GM21737 (cell line): ENCODE results near the gene HRH3.
A peak's percentile ranks its signal among the peaks of the same experiment; 100 is the strongest.

ENCODE experiments used
- ATAC-seq: cut with Tn5 transposase; IDR thresholded peaks from one replicate; pipeline ENCODE4 v1.9.1; 2021; ENCODE audit warnings: mild to moderate bottlenecking, moderate library complexity; ENCODE audit not compliant: unreplicated experiment

The HRH3 gene

GRCh38 chr20:62244644-62245108 lies 24.6 kb upstream of the HRH3 start:
- no peak for ATAC-seq

DNA sequence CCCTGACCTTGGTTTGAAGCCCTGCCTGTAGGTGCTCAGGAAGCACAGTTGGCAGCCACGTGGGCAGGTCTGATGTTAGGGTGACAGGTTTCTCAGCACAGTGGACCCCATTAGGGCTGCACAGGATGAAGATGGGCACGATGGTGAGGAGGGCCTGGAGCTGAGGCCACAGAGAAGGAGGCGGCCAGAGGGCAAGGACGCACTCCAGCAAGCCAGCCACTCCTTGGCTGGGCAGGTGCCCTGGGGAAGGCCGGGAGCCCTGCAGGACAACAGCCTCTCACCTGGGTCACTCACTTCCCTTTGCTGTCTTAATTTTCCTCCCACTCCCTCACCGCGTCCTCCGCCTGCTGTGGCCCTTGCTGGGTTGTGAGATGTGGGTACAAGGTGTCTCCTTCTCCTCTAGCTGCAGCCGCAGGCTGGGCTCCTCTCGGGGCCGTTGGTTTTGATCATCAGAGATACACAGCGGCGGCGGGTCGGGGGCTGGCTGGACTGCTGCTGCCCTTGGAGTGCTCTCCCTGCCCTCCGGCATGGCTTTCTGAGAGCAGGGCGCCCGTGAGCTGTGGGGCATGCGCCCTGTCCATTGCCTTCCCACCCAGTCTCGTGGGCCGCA lies 23.9 kb upstream of the HRH3 start:
- ATAC-seq = no peak

GRCh38 chr20:62243106-62243505 lies 23.0 kb upstream of the HRH3 start:
- no peak for ATAC-seq

DNA sequence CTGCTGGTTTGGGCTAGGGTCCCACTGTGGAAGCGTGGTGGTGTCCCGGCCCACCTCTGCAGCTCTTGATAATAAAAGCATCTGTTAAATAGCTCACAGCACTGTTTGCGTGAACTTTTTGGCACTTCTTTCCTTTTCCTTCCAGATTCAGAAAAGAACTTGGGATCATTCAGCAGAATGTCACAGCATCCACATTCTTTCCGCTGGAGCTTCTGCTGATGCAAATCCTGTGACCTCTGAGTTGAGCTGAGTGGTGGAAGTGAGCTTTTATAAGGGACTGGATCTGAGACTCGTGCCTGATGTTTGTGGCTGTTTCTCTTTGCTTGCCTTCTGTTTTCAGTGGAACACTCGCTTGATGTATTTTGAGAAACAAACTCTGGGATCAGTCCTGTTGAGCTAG lies 22.1 kb upstream of the HRH3 start:
- no peak for ATAC-seq

- no peak for ATAC-seq
Measured at GRCh38 chr20:62241506-62241905, 21.4 kb upstream of the HRH3 start.

GRCh38 chr20:62240020-62240685 lies 20.1 kb upstream of the HRH3 start:
- ATAC-seq = no peak

DNA sequence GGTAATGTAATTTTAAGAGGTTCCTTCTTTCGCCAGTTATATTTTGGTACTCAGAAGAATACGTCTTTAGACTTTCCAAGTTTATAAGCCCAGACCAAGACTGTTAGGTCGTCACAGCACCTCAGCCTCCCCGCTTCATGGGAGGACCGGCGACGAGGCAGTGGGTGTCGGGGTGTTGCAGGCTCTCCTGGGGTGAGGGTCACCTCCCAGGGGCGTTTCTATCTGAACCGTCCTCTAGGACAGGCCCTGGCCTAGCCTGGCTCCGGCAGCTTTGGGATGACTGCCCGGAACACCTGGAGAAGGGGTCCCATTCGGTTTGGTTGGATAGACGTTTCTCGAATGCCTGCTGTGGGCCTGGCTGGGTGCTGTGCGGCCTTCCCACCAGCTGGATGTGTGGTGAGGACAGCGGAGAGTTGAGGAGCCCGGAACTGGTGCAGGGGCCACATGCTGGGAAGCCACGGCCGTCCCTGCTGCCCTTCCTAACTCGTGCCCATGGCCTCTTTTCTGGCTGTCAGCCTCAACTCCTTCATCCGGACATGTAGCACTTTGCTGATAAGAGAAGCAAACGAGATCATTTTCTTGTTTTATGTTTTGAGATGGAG lies 19.3 kb upstream of the HRH3 start:
- ATAC-seq = no peak

DNA sequence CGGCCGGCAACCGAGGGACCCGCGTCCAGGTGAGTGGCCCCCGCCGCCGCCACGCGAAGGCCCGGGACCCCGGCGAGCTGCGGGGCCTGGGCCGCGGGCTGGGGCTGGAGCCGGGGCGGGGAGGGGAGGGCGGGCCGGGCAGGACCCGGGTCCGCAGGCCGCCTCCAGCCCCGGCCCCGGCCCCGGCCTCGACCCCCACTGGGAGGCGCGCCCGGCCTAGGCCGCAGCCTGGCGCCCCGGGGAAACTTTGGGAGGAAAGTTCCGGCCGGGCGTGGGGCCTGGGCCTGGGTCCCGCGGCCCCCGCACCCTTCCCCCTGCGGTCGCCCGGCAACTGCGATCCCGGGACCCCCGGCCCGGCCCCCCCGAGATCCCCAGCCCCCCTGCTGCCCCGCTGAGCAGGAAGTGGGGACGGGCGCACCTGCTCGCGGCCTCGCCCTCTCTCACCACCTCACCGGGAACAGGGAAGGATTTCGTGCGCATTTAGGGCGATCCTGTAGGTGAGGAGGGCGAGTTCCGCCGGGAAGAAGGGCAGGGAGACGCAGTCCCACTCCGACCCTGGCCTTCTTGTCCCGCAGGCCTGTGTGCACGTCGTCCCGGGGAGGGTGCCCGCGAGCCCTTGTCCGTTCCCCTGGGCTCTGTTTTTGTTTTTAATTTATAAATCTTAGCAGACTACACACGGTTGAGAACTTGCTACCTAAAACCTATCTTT lies 18.6 kb upstream of the HRH3 start:
- peak; percentile 11 for ATAC-seq

- peak; percentile 96 for ATAC-seq
Measured at GRCh38 chr20:62237801-62238568, 17.9 kb upstream of the HRH3 start, which contains the start of gene OSBPL2. TSS of gene OSBPL2 (plus strand) at chr20:62238521. CDS start at chr20:62256185, 17,664 bp downstream.

- no peak for ATAC-seq
Measured at GRCh38 chr20:62237514-62237800, 17.4 kb upstream of the HRH3 start.

DNA sequence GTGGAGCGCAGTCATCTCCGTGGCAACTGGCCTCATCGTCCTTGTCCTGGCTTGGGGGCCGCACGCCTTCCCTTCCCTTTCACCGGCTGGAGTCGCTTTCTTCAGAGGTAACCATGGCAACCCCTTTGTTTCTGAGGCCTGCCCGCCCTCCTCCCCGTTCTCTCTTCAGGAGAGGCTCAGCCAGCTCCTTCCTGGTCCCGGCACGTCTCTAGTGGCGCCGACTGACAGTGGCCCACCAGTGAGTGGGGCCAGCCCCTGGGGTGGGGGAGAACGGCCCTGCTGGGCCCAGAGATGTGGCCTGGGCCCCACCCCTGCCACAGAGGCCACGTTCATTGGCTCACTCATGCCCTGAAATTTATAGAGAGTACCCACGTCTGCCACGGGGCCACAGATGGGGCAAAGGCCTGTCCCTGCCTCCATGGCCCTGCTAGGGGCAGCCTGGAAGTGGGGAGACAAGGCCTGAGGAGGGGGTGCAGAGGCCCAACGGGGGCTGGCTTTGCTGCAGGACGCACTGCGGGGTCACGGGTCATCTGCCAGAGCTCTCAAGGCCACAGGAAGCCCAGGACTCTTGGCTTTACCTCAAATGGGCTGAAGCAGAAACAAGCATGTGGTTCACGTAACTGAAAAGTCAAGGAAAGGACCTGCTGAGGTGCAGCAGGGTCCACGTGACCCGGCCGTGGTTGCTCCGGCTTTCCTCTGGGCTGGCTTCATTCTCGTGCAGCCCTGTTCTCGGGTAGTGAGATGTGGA lies 16.9 kb upstream of the HRH3 start:
- ATAC-seq = no peak

- no peak for ATAC-seq
Measured at GRCh38 chr20:62236200-62236599, 16.1 kb upstream of the HRH3 start.

GRCh38 chr20:62235777-62236157 lies 15.7 kb upstream of the HRH3 start:
- no peak for ATAC-seq

- ATAC-seq = no peak
Measured at GRCh38 chr20:62235001-62235776, 15.1 kb upstream of the HRH3 start.

GRCh38 chr20:62234339-62234738 lies 14.3 kb upstream of the HRH3 start:
- no peak for ATAC-seq

GRCh38 chr20:62233684-62234083 lies 13.6 kb upstream of the HRH3 start:
- no peak for ATAC-seq

- no peak for ATAC-seq
Measured at GRCh38 chr20:62232770-62233645, 12.9 kb upstream of the HRH3 start.

- no peak for ATAC-seq
Measured at GRCh38 chr20:62232194-62232593, 12.1 kb upstream of the HRH3 start.

DNA sequence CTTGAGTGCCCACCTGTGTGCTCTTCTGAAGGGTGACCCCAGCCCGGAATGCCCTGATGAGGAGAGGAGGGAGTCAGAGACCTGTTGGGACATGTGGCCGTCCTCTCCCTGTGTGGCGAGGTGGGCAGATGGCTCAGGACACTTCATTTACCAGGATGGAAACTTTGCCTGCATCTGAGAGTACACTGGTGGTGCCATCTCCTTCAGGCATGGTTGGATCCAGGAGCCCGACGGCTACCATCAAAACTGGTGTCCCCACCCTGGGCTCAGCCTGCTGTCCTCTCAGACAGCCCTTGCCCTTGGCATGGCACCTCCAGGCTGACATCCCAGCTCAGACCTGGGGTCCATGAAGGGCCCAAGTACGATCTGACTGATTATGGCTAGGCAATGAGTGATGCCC lies 11.2 kb upstream of the HRH3 start:
- no peak for ATAC-seq
